GM20000 (cell line): ENCODE results near the gene GART.
"Not testable (repeated sequence)": the region's sequence is repeated elsewhere in the genome, so short reads cannot be mapped to it uniquely, and the experiment has no call there.

Source experiments
- DNase-seq: peaks from one replicate; pipeline ENCODE4 v3.0.0; 2012; ENCODE audit warnings: low spot score
- TF ChIP-seq, protein P1 (sequence below): IDR thresholded peaks from 2 replicates; pipeline ENCODE4 v1.5.1; 2012; ENCODE audit warnings: mild to moderate bottlenecking, control low read depth; ENCODE audit errors: extremely low read depth, missing control alignments

GART gene

DNA sequence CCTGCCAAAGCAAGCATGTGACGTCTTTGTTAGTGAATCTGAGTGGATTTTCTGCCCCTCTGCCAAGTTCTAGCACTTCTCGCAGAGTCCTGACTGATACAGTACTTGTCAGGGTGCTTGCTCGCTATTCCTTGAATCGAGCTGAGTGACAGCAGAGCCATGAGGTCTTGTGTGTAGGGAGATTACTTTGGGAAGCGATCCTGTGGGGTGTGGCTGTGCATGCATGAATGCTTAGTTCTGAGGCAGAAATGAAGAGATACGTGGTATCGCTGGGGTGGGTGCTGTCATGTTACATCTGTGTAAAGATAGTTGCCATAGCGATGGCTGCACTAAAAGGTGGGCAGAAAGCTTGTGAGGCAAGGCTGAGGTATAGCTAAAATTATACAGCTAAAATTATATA, 31.1 kb downstream of the GART start:
- TF ChIP-seq, protein P1, sequence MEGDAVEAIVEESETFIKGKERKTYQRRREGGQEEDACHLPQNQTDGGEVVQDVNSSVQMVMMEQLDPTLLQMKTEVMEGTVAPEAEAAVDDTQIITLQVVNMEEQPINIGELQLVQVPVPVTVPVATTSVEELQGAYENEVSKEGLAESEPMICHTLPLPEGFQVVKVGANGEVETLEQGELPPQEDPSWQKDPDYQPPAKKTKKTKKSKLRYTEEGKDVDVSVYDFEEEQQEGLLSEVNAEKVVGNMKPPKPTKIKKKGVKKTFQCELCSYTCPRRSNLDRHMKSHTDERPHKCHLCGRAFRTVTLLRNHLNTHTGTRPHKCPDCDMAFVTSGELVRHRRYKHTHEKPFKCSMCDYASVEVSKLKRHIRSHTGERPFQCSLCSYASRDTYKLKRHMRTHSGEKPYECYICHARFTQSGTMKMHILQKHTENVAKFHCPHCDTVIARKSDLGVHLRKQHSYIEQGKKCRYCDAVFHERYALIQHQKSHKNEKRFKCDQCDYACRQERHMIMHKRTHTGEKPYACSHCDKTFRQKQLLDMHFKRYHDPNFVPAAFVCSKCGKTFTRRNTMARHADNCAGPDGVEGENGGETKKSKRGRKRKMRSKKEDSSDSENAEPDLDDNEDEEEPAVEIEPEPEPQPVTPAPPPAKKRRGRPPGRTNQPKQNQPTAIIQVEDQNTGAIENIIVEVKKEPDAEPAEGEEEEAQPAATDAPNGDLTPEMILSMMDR: no peak
- no peak for DNase-seq

DNA sequence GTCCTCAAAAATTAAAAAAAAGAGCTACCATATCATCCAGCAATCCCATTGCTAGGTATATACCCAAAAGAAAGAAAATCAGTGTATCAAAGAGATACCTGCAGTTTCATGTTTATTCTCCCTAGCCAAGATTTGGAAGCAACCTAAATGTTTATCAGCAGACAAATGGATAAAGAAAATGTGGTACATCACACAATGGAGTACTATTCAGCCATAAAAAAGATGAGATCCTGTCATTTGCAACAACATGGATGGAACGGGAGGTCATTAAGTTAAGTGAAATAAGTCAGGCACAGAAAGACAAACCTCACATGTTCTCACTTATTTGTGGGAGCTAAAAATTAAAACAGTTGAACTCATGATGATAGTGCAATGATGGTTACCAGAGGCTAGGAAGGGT, 34.9 kb downstream of the GART start:
- not testable (repeated sequence) for DNase-seq

DNA sequence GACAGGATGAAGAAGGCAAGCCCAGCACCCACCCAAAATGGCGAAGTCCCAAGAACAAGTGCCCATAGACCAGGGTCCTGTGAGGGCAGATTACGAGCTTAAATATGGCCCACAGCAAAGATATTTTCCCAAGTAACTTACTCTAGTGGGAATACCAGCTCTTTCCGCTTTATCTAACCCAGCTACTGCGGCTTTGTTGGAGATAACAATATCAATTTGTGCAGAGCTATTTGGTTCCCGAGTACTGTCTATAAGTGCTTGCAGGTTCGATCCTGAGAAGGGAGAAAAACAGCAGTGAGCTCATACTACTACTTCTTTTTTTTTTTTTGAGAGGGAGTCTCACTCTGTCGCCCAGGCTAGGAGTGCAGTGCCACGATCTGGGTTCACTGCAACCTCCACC, 36.1 kb downstream of the GART start:
- TF ChIP-seq, protein P1: no peak
- no peak for DNase-seq

- TF ChIP-seq, protein P1: no peak
- DNase-seq: no peak
These were observed 45.6 kb downstream of the GART start for GRCh38 chr21:33496345-33496744.

- DNase-seq: no peak
- TF ChIP-seq, protein P1: no peak
These were observed 46.2 kb downstream of the GART start for GRCh38 chr21:33495743-33496142.

GRCh38 chr21:33493756-33494155, 48.2 kb downstream of the GART start:
- DNase-seq: no peak
- TF ChIP-seq, protein P1: no peak

GRCh38 chr21:33492571-33492970, 49.3 kb downstream of the GART start:
- TF ChIP-seq, protein P1: no peak
- DNase-seq: no peak

DNA sequence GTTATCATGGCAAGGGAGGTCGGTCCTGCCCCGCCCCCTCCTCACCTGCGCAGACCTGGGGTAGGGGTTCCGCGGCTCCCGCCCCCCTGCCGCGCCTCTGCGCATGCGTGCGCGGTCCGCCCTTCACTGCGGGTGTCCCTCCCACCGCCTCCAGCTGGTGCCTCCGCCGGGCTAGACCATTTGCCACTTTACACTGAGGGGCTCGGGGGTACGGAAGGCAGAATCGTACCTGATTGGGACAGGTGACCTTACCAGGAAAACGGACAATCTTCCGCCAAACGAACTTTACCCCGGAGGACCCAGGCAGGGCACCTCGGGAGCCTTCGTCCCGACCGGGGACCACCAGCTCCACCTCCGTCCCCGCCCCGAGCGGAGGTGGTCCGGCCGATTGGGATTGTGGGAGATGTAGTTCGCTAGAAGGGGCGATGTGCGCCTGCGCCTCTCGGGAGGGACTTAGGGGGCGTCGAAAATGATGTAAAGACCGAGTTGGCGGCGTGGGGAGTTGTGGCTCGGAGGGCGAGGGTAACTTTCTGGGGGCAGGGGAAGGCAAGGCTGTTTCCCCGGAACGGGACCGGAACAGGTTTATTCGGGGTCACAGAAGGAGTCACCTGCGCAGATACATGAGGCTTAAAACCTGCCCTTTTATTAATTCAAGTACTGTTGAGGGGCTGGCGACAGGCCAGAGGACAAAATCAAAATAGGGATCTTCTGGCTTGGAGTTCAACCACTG, 50.4 kb downstream of the GART start, which contains the start of gene DNAJC28:
DNAJC28 (minus strand) TSS at position 344 of the 730 bp plus-strand sequence. CDS start 2,323 bp downstream, outside the sequence.
- peak; percentile 94 for DNase-seq
- TF ChIP-seq, protein P1: no peak
